Measurements from ENCODE around the gene ATP5F1C.
A peak's percentile ranks its signal among the peaks of the same experiment; 100 is the strongest.

- TF ChIP-seq, protein P1, sequence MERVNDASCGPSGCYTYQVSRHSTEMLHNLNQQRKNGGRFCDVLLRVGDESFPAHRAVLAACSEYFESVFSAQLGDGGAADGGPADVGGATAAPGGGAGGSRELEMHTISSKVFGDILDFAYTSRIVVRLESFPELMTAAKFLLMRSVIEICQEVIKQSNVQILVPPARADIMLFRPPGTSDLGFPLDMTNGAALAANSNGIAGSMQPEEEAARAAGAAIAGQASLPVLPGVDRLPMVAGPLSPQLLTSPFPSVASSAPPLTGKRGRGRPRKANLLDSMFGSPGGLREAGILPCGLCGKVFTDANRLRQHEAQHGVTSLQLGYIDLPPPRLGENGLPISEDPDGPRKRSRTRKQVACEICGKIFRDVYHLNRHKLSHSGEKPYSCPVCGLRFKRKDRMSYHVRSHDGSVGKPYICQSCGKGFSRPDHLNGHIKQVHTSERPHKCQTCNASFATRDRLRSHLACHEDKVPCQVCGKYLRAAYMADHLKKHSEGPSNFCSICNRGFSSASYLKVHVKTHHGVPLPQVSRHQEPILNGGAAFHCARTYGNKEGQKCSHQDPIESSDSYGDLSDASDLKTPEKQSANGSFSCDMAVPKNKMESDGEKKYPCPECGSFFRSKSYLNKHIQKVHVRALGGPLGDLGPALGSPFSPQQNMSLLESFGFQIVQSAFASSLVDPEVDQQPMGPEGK (tag by site-specific recombination; IDR thresholded peaks at IDR 0.05): peak; percentile 93
- no peak for TF ChIP-seq CTCF (tag by site-specific recombination; IDR thresholded peaks at IDR 0.05)
Observed at GRCh38 chr10:7818295-7819120, 30.5 kb downstream of the ATP5F1C start, which contains the start of gene TAF3.
